ENCODE data around the gene FAM107B.
"Not testable (repeated sequence)": the region's sequence is repeated elsewhere in the genome, so short reads cannot be mapped to it uniquely, and the experiment has no call there.

Gene FAM107B

GRCh38 chr10:14659137-14659536 is 115.6 kb downstream of the FAM107B start:
- DNase-seq = not testable (repeated sequence)

- no peak for DNase-seq
These were observed 116.2 kb downstream of the FAM107B start for GRCh38 chr10:14658331-14659127.

- no peak for DNase-seq
These were observed 118.5 kb downstream of the FAM107B start for GRCh38 chr10:14656052-14656730.

- DNase-seq = no peak
These were observed 119.8 kb downstream of the FAM107B start for GRCh38 chr10:14654821-14655382.

GRCh38 chr10:14653271-14654161 is 121.2 kb downstream of the FAM107B start:
- no peak for DNase-seq

- DNase-seq = no peak
These were observed 121.9 kb downstream of the FAM107B start for GRCh38 chr10:14652816-14653215.

- no peak for DNase-seq
These were observed 122.6 kb downstream of the FAM107B start for GRCh38 chr10:14652067-14652466.

- DNase-seq = no peak
These were observed 125.0 kb downstream of the FAM107B start for GRCh38 chr10:14649739-14650138.

- DNase-seq = no peak
These were observed 125.8 kb downstream of the FAM107B start for GRCh38 chr10:14648946-14649345.

- peak; percentile 50 for DNase-seq
These were observed 126.5 kb downstream of the FAM107B start for GRCh38 chr10:14648005-14648765.

GRCh38 chr10:14645239-14645960 is 129.3 kb downstream of the FAM107B start:
- no peak for DNase-seq

- no peak for DNase-seq
These were observed 135.1 kb downstream of the FAM107B start for GRCh38 chr10:14639637-14640036.

- no peak for DNase-seq
These were observed 139.5 kb downstream of the FAM107B start for GRCh38 chr10:14635043-14635710.

GRCh38 chr10:14634572-14634971 is 140.1 kb downstream of the FAM107B start:
- not testable (repeated sequence) for DNase-seq

GRCh38 chr10:14625765-14626525 is 148.8 kb downstream of the FAM107B start:
- no peak for DNase-seq

- DNase-seq = no peak
These were observed 149.5 kb downstream of the FAM107B start for GRCh38 chr10:14625192-14625631.

GRCh38 chr10:14624600-14624999 is 150.1 kb downstream of the FAM107B start:
- DNase-seq = no peak

- DNase-seq = peak; percentile 18
These were observed 150.8 kb downstream of the FAM107B start for GRCh38 chr10:14623931-14624330.

GRCh38 chr10:14621037-14621436 is 153.7 kb downstream of the FAM107B start:
- DNase-seq = no peak

GRCh38 chr10:14618674-14619073 is 156.0 kb downstream of the FAM107B start:
- DNase-seq = no peak
